GM19043 (cell line): Measurements from ENCODE around the gene LRRC4B.
"Not testable (repeated sequence)": the region's sequence is repeated elsewhere in the genome, so short reads cannot be mapped to it uniquely, and the experiment has no call there.

Source experiments
- ATAC-seq: cut with Tn5 transposase; IDR thresholded peaks from one replicate; pipeline ENCODE4 v1.9.1; 2021; ENCODE audit warnings: low read depth; ENCODE audit not compliant: unreplicated experiment

Gene LRRC4B

DNA sequence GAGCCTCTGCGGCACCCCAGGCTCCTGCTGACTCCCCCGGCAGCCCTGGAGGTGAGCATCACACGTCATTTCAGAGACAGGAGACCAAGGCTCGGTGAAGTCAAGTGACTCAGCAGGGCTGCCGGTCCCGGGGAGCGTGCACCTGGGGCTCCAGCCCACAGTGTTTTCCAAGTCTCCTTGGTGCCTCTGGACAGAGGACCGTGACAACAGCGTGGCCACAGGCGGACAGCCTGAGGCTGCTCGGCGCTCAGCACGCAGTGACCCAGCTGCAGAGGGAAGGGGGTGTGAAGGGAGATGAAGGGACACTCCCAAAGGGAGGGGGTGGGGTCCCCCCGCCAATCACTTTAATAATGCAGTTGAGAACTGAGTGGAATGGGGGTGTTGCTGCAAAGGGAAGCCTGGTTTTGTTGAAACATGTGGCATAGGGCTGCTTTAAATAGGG is 37.0 kb downstream of the LRRC4B start:
- no peak for ATAC-seq

DNA sequence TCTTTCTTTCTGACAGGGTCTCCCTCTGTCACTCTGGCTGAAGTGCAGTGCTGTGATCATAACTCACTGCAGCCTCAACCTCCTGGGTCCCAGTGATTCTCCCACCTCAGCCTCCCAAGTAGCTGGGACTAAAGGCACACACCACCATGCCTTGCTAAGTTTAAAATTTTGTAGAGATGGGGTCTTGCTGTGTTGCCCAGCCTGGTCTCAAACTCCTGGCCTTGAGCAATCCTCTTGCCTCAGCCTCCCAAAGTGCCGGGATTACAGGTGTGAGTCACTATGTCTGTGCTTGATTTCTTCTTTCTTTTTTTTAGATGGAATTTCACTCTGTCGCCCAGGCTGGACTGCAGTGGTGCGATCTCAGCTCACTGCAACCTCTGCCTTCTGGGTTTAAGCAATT is 40.2 kb downstream of the LRRC4B start:
- not testable (repeated sequence) for ATAC-seq

DNA sequence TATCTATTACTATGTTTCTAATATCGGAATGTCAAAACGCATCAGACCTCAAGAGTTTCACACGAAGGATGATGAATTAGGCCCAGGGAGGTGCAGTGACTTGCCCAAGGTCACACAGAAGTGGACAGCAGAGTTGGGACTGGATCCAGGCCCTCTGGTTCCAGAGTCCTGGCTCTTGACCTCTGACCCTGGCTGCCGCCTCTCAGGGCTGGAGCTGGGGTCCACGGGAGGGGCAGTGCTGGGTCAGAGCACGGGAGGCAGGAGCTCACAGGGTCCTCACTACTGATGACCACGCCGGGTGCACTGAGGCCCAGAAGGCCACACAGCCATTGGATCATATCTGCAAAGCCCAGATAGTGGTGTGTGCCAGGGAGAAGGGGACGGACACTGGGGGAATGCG is 45.4 kb downstream of the LRRC4B start:
- ATAC-seq = no peak

GRCh38 chr19:50520822-50521465 is 47.3 kb downstream of the LRRC4B start:
- no peak for ATAC-seq

GRCh38 chr19:50519006-50519575 is 49.1 kb downstream of the LRRC4B start:
- no peak for ATAC-seq

DNA sequence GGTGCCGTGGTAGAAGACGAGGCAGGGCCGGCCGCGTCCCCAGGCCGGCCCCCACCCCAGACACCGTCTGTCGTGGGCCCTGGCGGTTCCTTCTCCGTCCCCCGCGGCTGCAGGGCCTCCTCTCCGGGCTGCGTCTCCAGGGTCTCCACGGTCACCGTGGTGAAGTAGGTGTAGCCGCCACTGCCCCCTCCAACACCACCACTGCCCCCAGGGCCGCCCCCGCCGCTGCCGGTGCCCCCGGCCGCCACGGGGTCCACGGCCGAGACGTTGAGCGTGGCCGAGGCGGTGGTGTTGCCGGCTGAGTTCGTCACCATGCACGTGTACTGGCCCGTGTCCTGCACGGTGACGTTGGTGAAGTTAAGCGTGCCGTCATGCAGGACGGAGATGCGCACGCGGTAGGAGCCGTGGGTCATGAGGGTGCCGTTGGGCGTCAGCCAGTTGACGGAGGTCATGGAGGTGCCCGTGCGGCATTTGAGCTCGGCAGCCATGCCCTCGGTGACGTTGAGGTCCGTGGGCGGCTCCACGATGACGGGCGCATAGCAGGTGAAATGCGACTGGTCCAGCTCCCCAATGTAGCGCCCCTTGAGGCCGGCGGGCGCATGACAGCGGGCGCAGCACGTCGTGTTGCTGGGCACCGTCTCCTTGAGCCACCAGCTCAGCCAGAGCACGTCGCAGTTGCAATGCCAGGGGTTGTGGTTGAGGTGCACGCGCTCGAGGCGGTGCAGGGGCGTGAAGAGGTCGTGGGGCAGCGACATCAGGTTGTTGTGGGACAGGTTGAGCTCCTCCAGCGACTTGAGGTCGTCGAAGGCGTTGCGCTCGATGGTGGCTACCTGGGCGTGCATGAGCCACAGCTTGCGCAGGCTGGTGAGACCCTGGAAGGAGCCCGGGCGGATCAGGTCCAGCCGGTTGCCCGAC is 49.9 kb downstream of the LRRC4B start:
- ATAC-seq = no peak

GRCh38 chr19:50517704-50518075 is 50.5 kb downstream of the LRRC4B start:
- ATAC-seq = no peak

DNA sequence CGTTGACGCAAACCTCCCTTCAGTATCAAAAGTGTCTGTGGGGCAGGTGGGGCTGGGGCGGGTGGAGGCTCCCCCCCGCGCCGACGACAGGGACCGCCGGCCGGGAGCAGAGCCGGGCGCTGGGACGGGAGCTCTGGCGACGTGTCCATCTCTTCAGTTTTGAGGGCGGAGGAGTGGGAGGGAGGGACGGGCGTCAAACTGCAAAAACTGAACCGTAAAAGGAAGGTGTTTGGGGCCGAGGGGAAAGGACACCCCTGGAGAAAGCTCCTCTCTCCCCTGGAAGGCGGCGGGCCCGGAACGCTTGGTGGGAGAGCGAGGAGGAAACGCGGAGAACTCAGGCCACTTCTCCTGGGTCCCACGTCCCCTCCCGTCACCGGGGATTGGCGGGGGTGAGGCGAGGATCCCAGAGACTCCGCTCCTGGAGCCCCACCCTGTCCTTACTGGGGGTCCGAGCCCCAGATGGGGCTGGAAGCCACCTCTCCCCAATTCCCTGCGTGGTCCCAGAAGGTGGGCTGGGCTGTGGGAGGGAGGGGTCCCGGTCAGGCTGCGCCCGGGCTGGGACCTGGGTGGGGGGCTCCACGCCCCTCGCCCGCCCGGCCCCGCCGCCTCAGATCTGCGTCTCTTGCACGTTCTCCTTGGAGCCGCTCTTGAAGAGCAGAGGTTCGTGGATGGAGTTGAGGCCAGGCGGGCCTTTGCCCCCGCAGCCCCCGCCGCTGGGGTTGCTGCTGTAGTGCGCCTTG is 51.1 kb downstream of the LRRC4B start:
- no peak for ATAC-seq

DNA sequence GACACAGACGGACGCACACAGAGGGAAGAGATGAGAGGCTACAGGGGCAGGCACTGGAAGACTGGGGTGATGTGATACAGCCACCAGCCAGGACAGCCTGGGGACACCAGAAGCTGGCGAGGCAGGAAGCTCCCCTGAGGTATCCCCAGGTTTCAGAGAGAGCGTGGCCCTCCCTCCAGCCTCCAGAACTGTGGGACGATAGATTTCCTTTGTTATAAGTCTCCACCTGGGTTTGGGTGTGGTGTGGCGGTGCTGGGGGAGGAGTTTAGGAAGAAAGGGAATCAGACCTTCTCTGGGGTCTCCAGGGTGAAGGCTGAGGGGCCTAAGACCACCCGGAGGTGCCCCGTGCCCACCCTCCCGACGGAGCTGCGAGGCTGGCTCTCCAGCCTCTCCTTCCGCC is 51.8 kb downstream of the LRRC4B start:
- ATAC-seq = no peak

DNA sequence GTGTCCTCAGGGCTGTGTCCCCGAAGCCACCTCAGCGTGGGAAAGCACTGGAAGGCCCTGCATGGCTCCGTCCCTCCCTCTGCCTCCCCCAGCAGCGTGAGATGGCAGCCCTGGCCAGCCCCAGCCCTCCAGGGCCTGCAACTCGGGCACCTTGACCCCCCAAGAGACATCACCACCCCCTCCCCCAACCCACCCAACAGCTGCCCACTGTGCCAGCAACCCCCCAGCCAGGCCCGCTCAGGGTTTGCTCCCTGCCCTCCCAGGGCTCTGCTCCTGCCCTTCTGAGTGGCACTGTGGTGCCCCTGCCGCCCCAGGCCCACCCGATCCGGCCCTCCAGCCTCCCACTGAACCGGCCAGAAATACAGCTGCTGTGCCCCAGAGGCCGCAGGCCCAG is 53.1 kb downstream of the LRRC4B start:
- no peak for ATAC-seq

DNA sequence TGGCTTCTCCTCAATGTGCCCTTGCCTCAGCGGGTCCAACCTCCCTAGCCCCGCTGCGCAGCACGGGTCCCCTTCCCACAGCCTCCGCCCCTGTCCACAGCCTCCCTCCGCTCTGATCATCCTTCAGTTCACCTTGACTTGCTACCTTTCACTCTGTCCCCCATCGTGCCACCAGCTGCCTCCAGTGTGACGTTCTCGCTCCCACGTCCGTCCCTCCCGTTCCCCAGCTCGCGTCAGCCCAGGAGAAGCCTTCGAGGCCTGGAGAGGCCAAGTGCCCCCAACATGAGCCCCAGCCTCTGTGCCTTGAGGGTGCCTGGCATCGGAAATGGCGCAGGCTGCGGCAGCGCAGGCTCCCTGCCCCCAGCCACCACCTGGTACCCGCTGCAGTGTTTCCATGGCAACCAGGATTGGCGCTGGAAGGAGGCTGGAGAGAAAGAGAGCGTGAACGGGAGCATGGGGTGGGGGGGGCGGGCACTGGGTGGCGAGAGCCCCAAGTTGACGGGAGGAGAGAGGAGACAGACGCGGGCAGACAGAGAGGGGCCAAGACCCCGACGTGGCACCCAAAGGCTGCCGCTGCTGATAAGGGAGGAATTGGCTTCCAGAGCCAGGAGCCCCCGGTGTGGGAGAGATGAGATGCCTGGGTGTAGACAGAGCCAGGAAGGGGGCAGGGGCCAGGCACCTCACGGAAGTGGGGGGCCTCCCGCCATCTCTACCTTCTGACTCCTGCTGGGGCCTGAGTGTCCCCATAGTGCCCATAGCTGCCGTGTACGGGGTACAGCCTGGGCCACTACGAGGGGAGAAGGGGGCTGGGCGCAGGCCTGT is 53.7 kb downstream of the LRRC4B start:
- no peak for ATAC-seq

DNA sequence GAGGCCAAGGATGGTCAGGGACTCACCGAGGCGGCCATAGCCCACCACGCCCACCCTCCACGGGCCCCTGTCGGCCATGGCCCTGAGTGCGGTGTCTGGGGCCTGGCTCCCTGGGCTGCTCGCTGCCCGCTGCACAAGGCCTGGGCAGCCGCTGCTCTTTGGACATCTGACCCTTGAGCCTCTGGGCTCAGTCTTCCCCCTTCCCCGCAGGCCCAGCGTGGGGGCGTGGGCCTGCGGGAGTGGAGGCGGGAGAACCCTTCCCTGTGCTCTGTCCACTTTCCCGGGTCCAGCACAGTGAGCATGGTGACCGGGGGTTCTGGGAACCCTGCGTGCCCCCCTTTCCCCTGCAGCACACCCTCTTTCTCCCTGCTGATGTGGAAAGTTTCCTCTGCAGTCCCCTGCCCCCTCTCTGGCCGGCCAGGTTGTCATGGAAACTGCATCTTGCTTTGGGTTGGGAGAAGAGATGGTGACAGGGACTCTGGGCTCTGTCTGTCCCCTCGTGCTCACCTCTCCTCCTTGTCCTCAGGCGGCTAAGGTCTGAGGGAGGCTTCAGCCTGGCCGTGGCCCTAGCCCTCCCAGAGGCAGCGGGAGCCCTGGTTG is 54.4 kb downstream of the LRRC4B start, which contains the start of gene ASPDH:
Gene ASPDH (minus strand): TSS at position 168 of the 600 bp plus-strand sequence. CDS start 90 bp downstream, at position 78.
- no peak for ATAC-seq

DNA sequence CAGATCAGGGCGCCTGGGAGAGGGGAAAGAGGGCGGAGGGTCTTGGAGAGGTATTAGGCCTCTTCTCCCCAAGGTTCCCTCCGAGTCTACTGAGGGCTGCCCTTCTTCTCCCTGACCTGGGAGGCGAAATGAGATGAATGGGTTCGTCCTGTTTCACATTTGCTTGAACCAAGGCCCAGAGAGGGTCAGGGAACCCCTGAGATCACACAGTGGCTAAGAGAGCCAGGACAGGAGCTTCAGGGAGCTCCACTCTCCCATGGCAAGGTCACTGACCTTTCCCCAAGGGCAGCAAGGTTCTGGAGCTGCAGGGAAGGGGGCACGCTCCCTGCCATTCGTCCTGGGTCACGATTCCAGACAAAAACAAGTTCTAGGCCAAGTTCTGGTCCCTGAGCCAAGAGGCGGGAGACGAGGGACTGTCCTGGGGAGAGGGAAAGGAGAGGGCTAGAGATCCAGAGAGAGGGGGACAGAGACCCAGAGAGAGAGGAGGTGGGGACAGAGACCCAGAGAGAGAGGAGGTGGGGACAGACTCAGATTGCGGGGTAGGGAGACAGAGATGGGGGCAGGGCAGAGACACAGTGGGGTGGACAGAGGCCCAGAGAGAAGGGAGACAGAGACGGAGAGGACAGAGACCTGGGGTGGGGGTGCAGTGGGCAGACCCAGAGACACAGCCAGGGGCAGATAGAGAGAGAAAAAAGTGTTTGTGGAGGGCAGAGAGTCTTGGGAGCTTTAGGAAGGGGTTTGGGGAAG is 55.1 kb downstream of the LRRC4B start:
- ATAC-seq = no peak

DNA sequence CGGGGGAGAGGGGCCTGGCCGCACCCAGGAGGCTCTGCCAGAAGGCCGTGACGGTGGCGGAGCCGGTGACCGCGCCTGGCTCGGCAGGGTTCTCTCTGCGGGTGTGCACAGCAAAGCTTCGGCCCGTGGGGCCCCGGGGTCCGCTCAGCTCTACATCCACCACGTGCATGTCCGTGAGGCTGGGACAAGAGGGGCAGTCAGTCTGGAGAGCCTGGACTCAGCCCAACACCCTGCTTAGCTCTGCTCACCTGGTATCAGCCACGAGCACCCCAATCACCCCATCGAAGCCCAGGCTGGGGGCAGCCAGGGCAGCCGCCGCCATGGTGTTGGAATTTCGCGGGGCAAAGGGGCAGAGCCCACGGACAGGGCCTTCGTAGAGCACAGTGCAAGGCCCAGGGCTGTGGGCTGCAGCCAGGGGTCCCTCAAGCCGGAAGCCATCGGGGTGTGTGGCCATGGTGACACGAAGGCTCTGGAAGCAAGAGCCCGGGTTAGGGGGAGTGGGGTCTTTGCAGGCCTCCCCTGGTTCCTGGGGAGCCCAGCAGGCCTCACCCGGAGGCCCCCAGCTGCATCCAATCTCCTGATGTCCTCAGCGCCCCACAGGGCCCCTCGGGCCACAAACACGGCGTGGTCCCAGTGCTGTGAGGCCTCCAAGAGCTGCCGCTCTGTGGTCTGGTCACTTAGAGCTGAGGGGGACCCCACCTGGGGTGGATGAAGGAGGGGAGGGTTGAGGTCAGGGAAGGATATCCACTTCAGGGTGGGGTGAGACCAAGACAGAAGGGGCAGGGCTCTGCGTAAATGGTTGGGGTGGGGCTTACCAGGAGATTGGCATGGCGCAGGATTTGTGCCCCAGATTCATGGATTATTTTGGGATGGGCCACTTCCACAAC is 55.9 kb downstream of the LRRC4B start:
- no peak for ATAC-seq

DNA sequence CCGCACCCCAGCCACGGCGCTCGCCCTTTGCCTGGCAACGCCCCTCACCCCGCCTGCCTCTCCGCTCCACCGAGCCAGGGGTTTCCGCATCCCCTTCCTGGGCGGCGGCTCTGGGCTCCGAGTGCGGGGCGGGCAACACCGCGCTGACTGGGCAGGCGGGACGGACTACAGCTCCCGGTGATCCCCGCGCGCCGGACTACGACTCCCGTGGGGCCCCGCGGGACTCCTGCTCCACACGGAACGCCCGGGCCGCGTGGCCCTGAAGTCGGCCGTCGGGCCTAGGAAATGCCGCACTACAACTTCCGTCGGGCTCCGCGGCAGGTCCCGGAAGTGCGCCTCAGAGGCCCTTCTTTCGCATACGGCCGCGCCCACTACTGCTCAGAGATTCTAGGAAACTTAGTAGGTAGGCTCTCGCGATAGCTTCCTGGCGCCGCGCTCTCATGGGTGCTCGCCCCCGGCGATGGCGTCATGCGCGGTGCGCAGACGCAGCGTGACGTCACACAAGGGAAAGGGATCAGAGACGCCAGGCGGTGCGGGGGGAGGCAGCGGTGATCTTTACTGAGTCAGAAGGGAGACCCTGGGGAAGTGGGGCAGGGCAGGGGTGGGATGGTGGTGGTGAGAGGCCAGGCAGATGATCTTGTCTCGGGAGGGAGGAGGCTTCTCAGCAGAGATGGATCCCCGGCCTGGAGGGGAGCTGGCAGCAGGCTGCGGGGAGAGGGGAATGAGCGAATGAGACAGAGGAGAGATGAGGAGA is 57.0 kb downstream of the LRRC4B start, which contains the start of gene JOSD2:
Gene JOSD2 (minus strand): TSS at position 123 of the 754 bp plus-strand sequence. CDS start 760 bp downstream, outside the sequence.
- peak; percentile 87 for ATAC-seq

GRCh38 chr19:50510700-50511068 is 57.6 kb downstream of the LRRC4B start:
- no peak for ATAC-seq

- no peak for ATAC-seq
These were observed 58.0 kb downstream of the LRRC4B start for GRCh38 chr19:50510121-50510670.
